Measurements from ENCODE around the gene CUL9. TPM values are rescaled to one million over a fixed set of nuclear protein-coding genes. Genes with fewer than 3 reads are reported as not detected.

The CUL9 gene
- polyA plus RNA-seq, 3 donors = 2.9 to 68.8 (median 3.8) TPM

- peak overlapping the region in 1 of 2 donors; percentile 52 for H3K27ac ChIP-seq (ENCODE audit: low read depth in 1 of 2, low read length in 2 of 2)
- Mint-ChIP-seq H3K36me3 (no peaks in the 10 kb centered on the region), H3K4me3 (no peak overlapping the region), H3K27ac (peak overlapping the region in 6 of 7 donors; percentile 35 to 81 (median 48)), H3K9me3 (peaks cover 0 to 6% (median 0%) of the 10 kb centered on the region in 7 donors), H3K4me1 (peaks cover 26% of the 10 kb centered on the region), H3K27me3 (ENCODE audit: low read depth in 3 of 3) (peaks cover 23 to 39% (median 37%) of the 10 kb centered on the region in 3 donors)
- peak overlapping the region; percentile 43 to 90 (median 50) for H3K4me3 ChIP-seq (replicated peaks in 1 of 3; ENCODE audit: low read depth in 2 of 3, low read length in 3 of 3)
- H3K4me1 ChIP-seq (ENCODE audit: control insufficient read depth in 1 of 2, insufficient read depth in 2 of 2, low read length in 2 of 2) = peaks cover 13 to 21% of the 10 kb centered on the region in 2 donors
- no peaks in the 10 kb centered on the region for H3K36me3 ChIP-seq (replicated peaks in 1 of 2; ENCODE audit: control insufficient read depth in 1 of 2, insufficient read depth in 2 of 2, low read length in 2 of 2)
- H3K4me2 ChIP-seq (replicated peaks; ENCODE audit: extremely low read depth, low read length, poor library complexity, severe bottlenecking) = peak overlapping the region; percentile 92
- TF ChIP-seq CTCF (IDR thresholded peaks at IDR 0.05) = no peak
- WGBS (ENCODE audit: insufficient coverage) = 30% methylated on average over 11 of the region's 27 CpGs
- H2AFZ ChIP-seq (ENCODE audit: insufficient read depth, low read depth, low read length, poor library complexity, severe bottlenecking) = peak overlapping the region; percentile 92
- H3K9ac ChIP-seq (ENCODE audit: insufficient read depth, low read length, poor library complexity, severe bottlenecking) = peak overlapping the region; percentile 42
- intact Hi-C loops (cut with micrococcal nuclease) = loop anchor here in 1 of 2 donors (10.0 kb wide), 1 partner anchor 72 kb away; the partner anchor contains the start of gene SRF
- peak; percentile 33 to 55 (median 45) for DNase-seq
- H3K27me3 ChIP-seq (ENCODE audit: control insufficient read depth in 2 of 2, insufficient read depth in 2 of 2, low read length in 2 of 2) = peaks cover 48 to 80% of the 10 kb centered on the region in 2 donors
- H3K79me2 ChIP-seq (ENCODE audit: insufficient read depth, low read length) = no peaks in the 10 kb centered on the region
- no peaks in the 10 kb centered on the region for H4K20me1 ChIP-seq (ENCODE audit: insufficient read depth, low read length)
- peaks cover 0 to 6% of the 10 kb centered on the region in 2 donors for H3K9me3 ChIP-seq (replicated peaks in 1 of 2; ENCODE audit: control insufficient read depth in 1 of 2, insufficient read depth in 1 of 2, low read length in 2 of 2)
These were observed 64.5 kb downstream of the CUL9 start for GRCh38 chr6:43246301-43247113.

GRCh38 chr6:43247114-43247999 lies 65.4 kb downstream of the CUL9 start:
- no peak overlapping the region for H3K4me3 Mint-ChIP-seq
- peak overlapping the region; percentile 42 for H3K9ac ChIP-seq (ENCODE audit: insufficient read depth, low read length, poor library complexity, severe bottlenecking)
- H3K27me3 Mint-ChIP-seq (ENCODE audit: low read depth in 3 of 3) = peaks cover 31 to 48% (median 45%) of the 10 kb centered on the region in 3 donors
- H3K4me3 ChIP-seq (replicated peaks in 1 of 3; ENCODE audit: low read depth in 2 of 3, low read length in 3 of 3) = peak overlapping the region; percentile 43 to 90 (median 50)
- peak overlapping the region in 6 of 7 donors; percentile 18 to 87 (median 58) for H3K27ac Mint-ChIP-seq
- no peak for TF ChIP-seq CTCF (IDR thresholded peaks at IDR 0.05)
- peak overlapping the region; percentile 92 for H2AFZ ChIP-seq (ENCODE audit: insufficient read depth, low read depth, low read length, poor library complexity, severe bottlenecking)
- H3K27me3 ChIP-seq (ENCODE audit: control insufficient read depth in 2 of 2, insufficient read depth in 2 of 2, low read length in 2 of 2) = peaks cover 43 to 80% of the 10 kb centered on the region in 2 donors
- H3K79me2 ChIP-seq (ENCODE audit: insufficient read depth, low read length) = no peaks in the 10 kb centered on the region
- peaks cover 26% of the 10 kb centered on the region for H3K4me1 Mint-ChIP-seq
- H3K4me2 ChIP-seq (replicated peaks; ENCODE audit: extremely low read depth, low read length, poor library complexity, severe bottlenecking) = peak overlapping the region; percentile 92
- H3K36me3 Mint-ChIP-seq = no peaks in the 10 kb centered on the region
- no peaks in the 10 kb centered on the region for H4K20me1 ChIP-seq (ENCODE audit: insufficient read depth, low read length)
- under 1% methylated on average over 34 of the region's 46 CpGs for WGBS (ENCODE audit: insufficient coverage)
- intact Hi-C loops (cut with micrococcal nuclease) = loop anchor here in 1 of 2 donors (10.0 kb wide), 1 partner anchor 73 kb away; the partner anchor contains the start of gene SRF
- H3K4me1 ChIP-seq (ENCODE audit: control insufficient read depth in 1 of 2, insufficient read depth in 2 of 2, low read length in 2 of 2) = peaks cover 13 to 21% of the 10 kb centered on the region in 2 donors
- peaks cover 0 to 6% (median 0%) of the 10 kb centered on the region in 7 donors for H3K9me3 Mint-ChIP-seq
- H3K27ac ChIP-seq (ENCODE audit: low read depth in 1 of 2, low read length in 2 of 2) = peak overlapping the region in 1 of 2 donors; percentile 52
- DNase-seq = peak; percentile 46 to 48 (median 46)
- peaks cover 0 to 6% of the 10 kb centered on the region in 2 donors for H3K9me3 ChIP-seq (replicated peaks in 1 of 2; ENCODE audit: control insufficient read depth in 1 of 2, insufficient read depth in 1 of 2, low read length in 2 of 2)
- H3K36me3 ChIP-seq (replicated peaks in 1 of 2; ENCODE audit: control insufficient read depth in 1 of 2, insufficient read depth in 2 of 2, low read length in 2 of 2) = no peaks in the 10 kb centered on the region

Data from CD14-positive monocyte (primary cell).